PC-9 (cell line): Measurements from ENCODE around the gene IL32. TPM values are rescaled to one million over a fixed set of nuclear protein-coding genes. Genes with fewer than 3 reads are reported as not detected.

Source experiments
- BruUV-seq: library from RNA; stranded (reverse); fragments of 400-500 nt; replicated peaks from 2 replicates; lab custom pipeline; 2021; lab: Mats Ljungman, UMichigan
- CTCF ChIA-PET: fragments of 300-600 bp; sonication (Branson Sonifier 250); formaldehyde crosslinking; loops from one replicate; lab custom pipeline; 2022; ENCODE audit warnings: antibody characterized with exemption; lab: Charles Lee
- POLR2A ChIA-PET: fragments of 300-600 bp; sonication (Branson Sonifier 250); formaldehyde crosslinking; loops from one replicate; lab custom pipeline; 2022; ENCODE audit warnings: antibody characterized with exemption; ENCODE audit not compliant: unreplicated experiment; lab: Charles Lee
- DNase-seq, 2 experiments: peaks; one replicate each; pipeline versions ENCODE4 v3.0.0 to v3.0.0-alpha.2; 2015 to 2022; ENCODE audit warnings: mixed read lengths in 1 of 2
- H2AFZ ChIP-seq: fragments of 200-600 bp; sonication (generic); 2 replicates; pipeline ENCODE4 v1.8.1; 2017; ENCODE audit warnings: antibody characterized with exemption
- H3F3A ChIP-seq: fragments of 200-600 bp; sonication (generic); 2 replicates; pipeline ENCODE4 v1.8.1; 2017; ENCODE audit warnings: antibody characterized with exemption, mild to moderate bottlenecking, low read depth; ENCODE audit not compliant: insufficient read depth
- H3K27ac ChIP-seq: fragments of 200-600 bp; sonication (generic); 2 replicates; pipeline ENCODE4 v1.6.1; 2016; ENCODE audit warnings: mixed run types
- H3K27me3 ChIP-seq: fragments of 200-600 bp; sonication (generic); 2 replicates; pipeline ENCODE4 v1.6.1; 2016; ENCODE audit warnings: low read depth, mixed run types; ENCODE audit not compliant: insufficient read depth
- H3K36me3 ChIP-seq: fragments of 200-600 bp; sonication (generic); 2 replicates; pipeline ENCODE4 v1.6.1; 2016; ENCODE audit warnings: low read depth, mixed run types
- H3K4me1 ChIP-seq: fragments of 200-600 bp; sonication (generic); replicated peaks from 2 replicates; pipeline ENCODE4 v1.6.1; 2016; ENCODE audit warnings: mixed run types; ENCODE audit not compliant: insufficient read depth
- H3K4me2 ChIP-seq: fragments of 200-600 bp; sonication (generic); 2 replicates; pipeline ENCODE4 v1.6.1; 2017; ENCODE audit warnings: mixed run types
- H3K4me3 ChIP-seq: fragments of 200-600 bp; sonication (generic); 2 replicates; pipeline ENCODE4 v1.6.1; 2016; ENCODE audit warnings: mixed run types
- H3K79me2 ChIP-seq: fragments of 200-600 bp; sonication (generic); 2 replicates; pipeline ENCODE4 v1.6.1; 2017; ENCODE audit warnings: low read depth, mixed run types
- H3K9me2 ChIP-seq: fragments of 200-600 bp; sonication (generic); 2 replicates; pipeline ENCODE4 v1.8.1; 2017; ENCODE audit warnings: mild to moderate bottlenecking; ENCODE audit not compliant: insufficient read depth
- H3K9me3 ChIP-seq: fragments of 200-600 bp; sonication (generic); 2 replicates; pipeline ENCODE4 v1.8.1; 2016; ENCODE audit warnings: low read depth; ENCODE audit not compliant: insufficient read depth
- H4K20me1 ChIP-seq: fragments of 200-600 bp; sonication (generic); 2 replicates; pipeline ENCODE4 v1.8.1; 2017; ENCODE audit not compliant: insufficient read depth
- CTCF ChIP-seq: fragments of 200-600 bp; sonication (generic); conservative IDR thresholded peaks from 2 replicates; pipeline ENCODE4 v1.6.1; 2017; ENCODE audit warnings: mixed run types, antibody characterized with exemption, mild to moderate bottlenecking, moderate library complexity
- EZH2 ChIP-seq: fragments of 200-600 bp; sonication (generic); IDR thresholded peaks from 2 replicates; pipeline ENCODE4 v1.8.0; 2017; ENCODE audit warnings: antibody characterized with exemption, low read depth
- intact Hi-C: fragments of 100-400 bp; cut with micrococcal nuclease; formaldehyde crosslinking; loops from one replicate; pipeline ENCODE4 v1.10.0; 2022; ENCODE audit not compliant: unreplicated experiment
- total RNA-seq: library from RNA; stranded (reverse); gene quantifications from 2 replicates; pipeline ENCODE4 v1.2.3, GENCODE V29; 2021

The IL32 gene
- total RNA-seq, 1 experiment from 2014 or later, result 2.2 TPM

GRCh38 chr16:3091551-3091950, 26.1 kb downstream of the IL32 start:
- intact Hi-C loops, result no loop called here
- H4K20me1 ChIP-seq, result no peaks in the 10 kb centered on the region
- H3K36me3 ChIP-seq, result no peaks in the 10 kb centered on the region
- H2AFZ ChIP-seq, result no peak overlapping the region
- H3K4me2 ChIP-seq, result no peak overlapping the region
- POLR2A ChIA-PET, result interaction anchor here (0.6 kb wide), 1 partner anchor 43 kb away, joined by 5 read pairs; the partner anchor contains the start of gene ZNF213
- H3F3A ChIP-seq, result no peaks in the 10 kb centered on the region; the same call in 1 of the 2 replicates
- no peak for DNase-seq
- H3K9me3 ChIP-seq, result no peaks in the 10 kb centered on the region
- no peak overlapping the region for H3K4me3 ChIP-seq
- BruUV-seq, result no TSS peak
- CTCF ChIA-PET, result no interaction called here
- no peaks in the 10 kb centered on the region for H3K79me2 ChIP-seq
- no peaks in the 10 kb centered on the region for H3K27me3 ChIP-seq
- no peaks in the 10 kb centered on the region for H3K9me2 ChIP-seq
- peaks cover 5% of the 10 kb centered on the region; the same call in 1 of the 2 replicates for H3K4me1 ChIP-seq
- H3K27ac ChIP-seq, result no peak overlapping the region
- TF ChIP-seq EZH2, result no peak
- TF ChIP-seq CTCF, result no peak

- intact Hi-C loops, result no loop called here
- H3K4me2 ChIP-seq, result no peak overlapping the region
- H3K9me3 ChIP-seq, result no peaks in the 10 kb centered on the region
- no peaks in the 10 kb centered on the region for H3K79me2 ChIP-seq
- CTCF ChIA-PET, result no interaction called here
- no peaks in the 10 kb centered on the region for H3K9me2 ChIP-seq
- no peak overlapping the region for H2AFZ ChIP-seq
- DNase-seq, result no peak
- TF ChIP-seq CTCF (no peak), EZH2 (no peak)
- H3K27me3 ChIP-seq, result no peaks in the 10 kb centered on the region
- POLR2A ChIA-PET, result no interaction called here
- H3K36me3 ChIP-seq, result no peaks in the 10 kb centered on the region
- H4K20me1 ChIP-seq, result no peaks in the 10 kb centered on the region
- no peak overlapping the region for H3K4me3 ChIP-seq
- no TSS peak for BruUV-seq
- H3K4me1 ChIP-seq, result peaks cover 5% of the 10 kb centered on the region; the same call in 1 of the 2 replicates
- no peak overlapping the region for H3K27ac ChIP-seq
- H3F3A ChIP-seq, result no peaks in the 10 kb centered on the region; the same call in none of the 2 replicates
These were observed 27.1 kb downstream of the IL32 start for GRCh38 chr16:3092501-3092941.

- Histone ChIP-seq H3K27me3 (no peaks in the 10 kb centered on the region), H3K9me3 (no peaks in the 10 kb centered on the region), H3K36me3 (no peaks in the 10 kb centered on the region), H3K4me3 (no peak overlapping the region), H2AFZ (no peak overlapping the region), H3K79me2 (no peaks in the 10 kb centered on the region), H3K4me2 (no peak overlapping the region), H4K20me1 (no peaks in the 10 kb centered on the region), H3K27ac (no peak overlapping the region), H3K4me1 (peaks cover 5% of the 10 kb centered on the region; the same call in 1 of the 2 replicates), H3F3A (peaks cover 4% of the 10 kb centered on the region), H3K9me2 (no peaks in the 10 kb centered on the region)
- peak in 1 of 2 experiments; percentile 31 for DNase-seq
- POLR2A ChIA-PET, result no interaction called here
- BruUV-seq, result no TSS peak
- intact Hi-C loops, result no loop called here
- TF ChIP-seq EZH2 (no peak), CTCF (peak; percentile 74)
- CTCF ChIA-PET, result interaction anchor here (0.6 kb wide), 1 partner anchor 80 kb away, joined by 3 read pairs; no protein-coding TSS in a partner anchor
These were observed 29.0 kb downstream of the IL32 start for GRCh38 chr16:3094289-3095027.
